Fibroblast of villous mesenchyme (primary cell): ENCODE data around the gene GP1BA. TPM values are rescaled to one million over a fixed set of nuclear protein-coding genes. Genes with fewer than 3 reads are reported as not detected.

Source experiments
- DNase-seq: peaks from one replicate; pipeline ENCODE4 v3.0.0-alpha.2; 2010; ENCODE audit warnings: low read depth
- H3K4me3 ChIP-seq: 2 replicates; pipeline ENCODE4 v1.5.1; 2011; ENCODE audit warnings: low read depth, mild to moderate bottlenecking, low read length
- CTCF ChIP-seq: IDR thresholded peaks from 2 replicates; pipeline ENCODE4 v1.5.1; 2012; ENCODE audit warnings: low read depth, mild to moderate bottlenecking, low read length; ENCODE audit not compliant: insufficient read depth
- total RNA-seq: library from RNA; depleted of rRNA; stranded (reverse); fragments of >200 nt; gene quantifications from 2 replicates; pipeline ENCODE4 v1.2.3, GENCODE V29; 2012

GP1BA gene
- total RNA-seq, 1 donor = not detected

GRCh38 chr17:4953451-4953961 lies 21.4 kb downstream of the GP1BA start:
- no peak overlapping the region for H3K4me3 ChIP-seq
- peak; percentile 75 for DNase-seq
- TF ChIP-seq CTCF = no peak

GRCh38 chr17:4955091-4955490 lies 23.0 kb downstream of the GP1BA start:
- DNase-seq = no peak
- H3K4me3 ChIP-seq = no peak overlapping the region
- TF ChIP-seq CTCF = no peak

- TF ChIP-seq CTCF = peak; percentile 22
- DNase-seq = no peak
- H3K4me3 ChIP-seq = no peak overlapping the region
Measured at GRCh38 chr17:4956493-4957061, 24.5 kb downstream of the GP1BA start.

GRCh38 chr17:4958102-4958501 lies 26.0 kb downstream of the GP1BA start:
- no peak for TF ChIP-seq CTCF
- no peak for DNase-seq
- no peak overlapping the region for H3K4me3 ChIP-seq

- no peak overlapping the region for H3K4me3 ChIP-seq
- TF ChIP-seq CTCF = no peak
- no peak for DNase-seq
Measured at GRCh38 chr17:4959261-4959965, 27.3 kb downstream of the GP1BA start.

- TF ChIP-seq CTCF = no peak
- no peak overlapping the region for H3K4me3 ChIP-seq
- DNase-seq = no peak
Measured at GRCh38 chr17:4960279-4960922, 28.3 kb downstream of the GP1BA start.
